HG02840 (cell line): ENCODE measurements around the gene TSPOAP1.

Experiments
- ATAC-seq: cut with Tn5 transposase; IDR thresholded peaks from one replicate; pipeline ENCODE4 v1.9.1; 2021; ENCODE audit warnings: mild to moderate bottlenecking, moderate library complexity, moderate number of reproducible peaks; ENCODE audit not compliant: unreplicated experiment, low FRiP score

Gene TSPOAP1

GRCh38 chr17:58307468-58308172 lies 21.0 kb downstream of the TSPOAP1 start:
- ATAC-seq = no peak

DNA sequence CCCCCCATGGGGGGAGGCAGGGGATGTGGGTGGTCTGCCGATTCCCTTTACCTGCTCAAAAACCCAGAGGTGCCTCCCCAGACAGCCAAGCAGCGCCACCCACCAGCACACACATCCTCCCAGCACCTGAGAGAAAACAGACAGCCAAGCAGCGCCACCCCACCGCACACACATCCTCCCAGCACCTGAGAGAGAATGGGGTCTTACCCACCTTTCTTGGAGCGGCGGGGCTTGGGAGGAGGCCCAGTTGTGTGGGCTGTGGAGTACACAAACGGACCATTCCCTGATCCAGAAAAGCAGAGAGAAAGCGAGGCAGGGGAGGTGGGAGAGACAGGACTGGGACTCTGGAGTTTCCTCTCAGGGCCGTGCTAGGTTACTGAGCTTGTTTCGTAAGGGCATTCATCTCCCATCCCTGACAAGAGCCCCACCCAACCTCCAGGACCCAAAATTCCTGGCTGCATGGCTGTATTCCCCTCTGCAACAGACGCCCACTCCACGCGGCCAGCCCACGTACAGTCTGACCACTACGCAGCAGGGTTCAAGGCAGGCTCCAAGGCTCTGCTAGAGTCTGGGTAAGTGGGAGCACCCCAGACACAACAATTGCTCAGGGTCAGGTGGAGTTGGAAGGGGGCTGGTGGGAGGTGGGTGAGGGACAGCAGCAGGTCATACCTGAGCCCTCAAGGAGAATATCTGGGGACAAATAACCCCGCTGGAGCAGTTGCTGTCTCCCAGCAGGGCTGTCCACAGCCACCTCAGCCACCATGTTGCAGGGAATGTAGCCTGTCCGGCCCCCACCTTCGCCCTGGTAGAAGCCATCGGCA lies 22.3 kb downstream of the TSPOAP1 start:
- no peak for ATAC-seq

- no peak for ATAC-seq
Measured at GRCh38 chr17:58305626-58306025, 23.0 kb downstream of the TSPOAP1 start.

DNA sequence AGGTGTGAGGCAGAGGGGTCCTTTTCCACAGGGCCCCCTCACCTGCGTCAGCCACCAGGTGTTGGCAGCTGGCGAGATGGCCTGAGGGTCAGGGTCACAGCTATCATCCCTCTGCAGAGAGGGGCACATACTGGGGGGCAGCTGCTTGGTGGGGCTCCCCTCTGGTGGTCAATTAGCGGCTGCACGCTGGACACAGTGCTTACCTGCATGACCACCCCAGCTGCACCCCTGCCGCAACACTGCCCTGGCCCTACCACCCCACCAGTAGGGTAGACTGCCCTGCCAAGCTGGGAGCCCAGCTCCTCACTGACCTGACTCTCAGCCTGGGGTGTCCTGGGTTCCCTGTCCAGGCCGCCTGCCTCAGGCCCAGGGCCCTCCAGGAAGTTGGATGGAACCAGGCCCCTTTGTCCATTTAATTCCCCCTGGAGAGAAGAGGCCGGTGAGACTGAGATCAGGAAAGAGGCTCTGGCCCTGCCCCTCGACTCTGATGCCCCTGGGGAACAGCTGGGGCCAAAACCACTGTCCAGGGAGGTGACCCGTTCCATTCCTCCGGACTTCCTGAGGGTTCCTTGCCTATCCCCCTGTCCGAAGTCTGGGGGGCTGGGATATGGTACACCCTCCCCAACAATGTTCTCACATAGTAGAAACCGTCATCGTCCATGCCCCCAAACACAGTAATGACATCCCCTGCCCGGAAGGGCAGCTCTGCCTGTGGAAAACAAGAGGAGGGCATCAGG lies 23.7 kb downstream of the TSPOAP1 start:
- no peak for ATAC-seq

- ATAC-seq = no peak
Measured at GRCh38 chr17:58303971-58304749, 24.4 kb downstream of the TSPOAP1 start.

GRCh38 chr17:58302919-58303585 lies 25.5 kb downstream of the TSPOAP1 start:
- ATAC-seq = no peak

- no peak for ATAC-seq
Measured at GRCh38 chr17:58302171-58302918, 26.2 kb downstream of the TSPOAP1 start.

DNA sequence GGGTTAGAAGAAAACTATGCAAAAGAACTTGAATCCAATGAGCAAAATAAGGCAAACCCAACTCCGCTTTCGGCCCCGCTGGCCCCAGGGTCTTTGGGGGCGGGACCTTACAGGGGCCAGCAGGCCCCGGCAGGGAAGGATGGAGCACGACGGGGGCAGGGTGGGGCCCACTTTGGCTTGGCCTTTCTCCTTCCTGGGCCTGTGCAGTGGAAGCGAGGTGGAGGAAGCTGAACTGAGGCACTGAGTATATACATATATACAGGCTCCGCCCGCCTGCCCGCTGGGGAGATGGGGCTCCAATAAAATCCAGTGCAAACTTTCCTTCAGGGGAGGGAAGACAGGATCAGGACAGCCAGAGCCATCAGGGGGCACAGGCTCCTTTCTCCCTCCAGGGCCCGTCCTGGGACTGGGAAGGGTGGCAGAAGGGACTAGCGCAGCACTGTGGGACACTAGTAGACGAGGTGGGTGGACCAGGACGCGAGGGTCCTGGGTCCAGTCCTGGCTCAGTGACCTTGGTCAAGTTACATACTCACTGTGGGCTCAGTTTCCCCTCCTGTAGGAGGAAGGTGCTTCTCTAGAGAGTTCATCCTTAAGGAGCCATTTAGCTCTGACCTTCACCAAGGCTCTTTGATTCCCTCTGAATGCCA lies 27.0 kb downstream of the TSPOAP1 start:
- ATAC-seq = no peak

GRCh38 chr17:58300336-58300735 lies 28.3 kb downstream of the TSPOAP1 start:
- ATAC-seq = no peak

DNA sequence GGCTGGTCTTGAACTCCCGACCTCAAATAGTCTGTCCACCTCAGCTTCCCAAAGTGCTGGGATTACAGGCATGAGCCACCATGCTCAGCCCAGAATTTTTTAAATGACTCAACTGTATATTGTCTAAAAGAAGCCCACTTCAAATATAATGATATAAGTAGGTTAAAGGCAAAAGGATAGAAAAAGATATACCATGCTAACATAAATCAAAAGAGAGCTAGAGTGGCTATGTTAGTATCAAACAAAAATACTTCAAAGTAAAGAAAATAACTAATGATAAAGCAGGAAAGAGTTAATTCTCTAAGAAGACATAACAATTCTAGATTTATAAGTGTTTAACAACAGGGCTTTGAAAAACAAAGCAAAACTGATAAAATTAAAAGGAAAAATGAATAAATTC lies 34.6 kb downstream of the TSPOAP1 start:
- no peak for ATAC-seq

- no peak for ATAC-seq
Measured at GRCh38 chr17:58291246-58291645, 37.3 kb downstream of the TSPOAP1 start.

GRCh38 chr17:58289869-58290268 lies 38.7 kb downstream of the TSPOAP1 start:
- no peak for ATAC-seq

GRCh38 chr17:58285422-58285810 lies 43.2 kb downstream of the TSPOAP1 start:
- no peak for ATAC-seq

GRCh38 chr17:58284613-58285421 lies 43.8 kb downstream of the TSPOAP1 start:
- no peak for ATAC-seq

GRCh38 chr17:58283674-58284612 lies 44.7 kb downstream of the TSPOAP1 start:
- ATAC-seq = no peak

GRCh38 chr17:58282442-58282841 lies 46.2 kb downstream of the TSPOAP1 start:
- ATAC-seq = no peak

- ATAC-seq = no peak
Measured at GRCh38 chr17:58281511-58282011, 47.0 kb downstream of the TSPOAP1 start.
